HK-2 (cell line): ENCODE results near the gene EML5.

Source experiments
- DNase-seq: peaks from one replicate; pipeline ENCODE4 v3.0.0-alpha.2; 2018; ENCODE audit not compliant: unreplicated experiment

Gene EML5

DNA sequence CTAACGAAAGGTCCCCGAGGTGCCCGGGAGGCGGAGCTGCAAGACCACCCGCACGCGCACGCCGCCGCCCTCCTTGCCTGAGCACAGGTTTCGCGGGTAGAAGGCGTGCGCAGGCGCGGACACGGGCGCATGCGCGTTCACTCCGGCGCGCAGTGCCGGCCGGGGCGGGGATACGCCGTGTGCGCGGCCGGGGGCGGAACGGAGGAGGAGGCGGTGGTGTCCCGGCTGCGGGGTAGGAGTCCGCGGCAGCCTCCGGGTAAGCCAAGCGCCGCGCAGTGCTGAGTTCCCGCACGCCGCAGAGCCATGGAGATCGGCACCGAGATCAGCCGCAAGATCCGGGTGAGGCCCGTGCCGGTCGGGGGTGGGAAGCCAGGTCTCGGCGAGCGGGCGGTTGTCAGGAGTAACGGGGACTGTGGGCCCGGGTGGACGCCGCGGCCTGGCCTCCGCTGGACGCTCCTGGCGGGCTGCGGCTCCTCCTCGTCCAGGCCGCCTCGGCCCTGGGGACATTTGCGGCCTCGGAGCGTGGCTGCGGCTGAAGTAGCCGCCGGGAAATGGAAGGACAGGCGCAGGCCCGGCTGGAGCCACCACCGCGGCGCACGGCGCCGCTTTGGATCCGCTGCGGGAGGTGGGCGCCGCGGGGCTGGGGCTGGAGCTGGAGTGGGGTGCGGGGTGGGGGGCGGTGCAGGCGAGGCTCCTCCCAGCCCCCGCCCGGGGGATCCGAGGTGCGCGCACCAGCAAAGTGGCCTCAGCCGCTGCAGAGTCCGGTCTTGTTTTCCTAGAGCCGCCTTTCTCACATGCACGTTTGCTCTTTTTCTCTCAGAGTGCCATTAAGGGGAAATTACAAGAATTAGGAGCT lies 229.7 kb downstream of the EML5 start, which contains the start of gene ZC3H14:
TSS of gene ZC3H14 (plus strand) at position 207 of the 856 bp plus-strand sequence. CDS start at position 304, 97 bp downstream.
- DNase-seq: peak; percentile 90

DNA sequence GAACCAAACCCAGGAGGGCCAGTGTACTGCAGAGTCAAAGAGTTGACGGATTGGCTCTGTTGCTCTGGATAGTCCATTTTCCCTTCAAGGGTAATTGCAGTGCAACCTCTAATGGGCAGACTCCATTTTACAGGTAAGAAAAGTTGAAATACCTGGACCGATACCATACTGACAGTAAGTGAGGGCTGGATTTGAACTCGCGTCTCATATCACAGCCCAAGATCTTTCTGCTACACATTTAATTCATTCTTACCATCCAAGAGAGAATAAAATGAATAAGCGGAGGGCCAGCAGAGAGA lies 230.3 kb downstream of the EML5 start:
- no peak for DNase-seq
